GM18526 (cell line): Measurements from ENCODE around the gene COA6.

Experiments used
- POLR2A ChIP-seq: IDR thresholded peaks from 3 replicates; pipeline ENCODE4 v1.6.1; 2011; ENCODE audit not compliant: insufficient read length; ENCODE audit errors: extremely low read depth

COA6 gene

GRCh38 chr1:234398849-234399381, 25.7 kb downstream of the COA6 start:
- TF ChIP-seq POLR2A, result no peak

- no peak for TF ChIP-seq POLR2A
These were observed 27.5 kb downstream of the COA6 start for GRCh38 chr1:234400773-234401172.

- TF ChIP-seq POLR2A, result no peak
These were observed 28.4 kb downstream of the COA6 start for GRCh38 chr1:234401658-234402057.

GRCh38 chr1:234402939-234403338, 29.7 kb downstream of the COA6 start:
- no peak for TF ChIP-seq POLR2A

GRCh38 chr1:234405676-234406075, 32.4 kb downstream of the COA6 start:
- TF ChIP-seq POLR2A, result no peak

- no peak for TF ChIP-seq POLR2A
These were observed 33.6 kb downstream of the COA6 start for GRCh38 chr1:234406871-234407270.

GRCh38 chr1:234408757-234409156, 35.5 kb downstream of the COA6 start:
- no peak for TF ChIP-seq POLR2A

- no peak for TF ChIP-seq POLR2A
These were observed 36.1 kb downstream of the COA6 start for GRCh38 chr1:234409328-234409727.

- TF ChIP-seq POLR2A, result no peak
These were observed 39.6 kb downstream of the COA6 start for GRCh38 chr1:234412830-234413229.

GRCh38 chr1:234413485-234413884, 40.2 kb downstream of the COA6 start:
- TF ChIP-seq POLR2A, result no peak

GRCh38 chr1:234413990-234414389, 40.7 kb downstream of the COA6 start:
- no peak for TF ChIP-seq POLR2A

GRCh38 chr1:234427950-234428646, 54.8 kb downstream of the COA6 start:
- no peak for TF ChIP-seq POLR2A

- TF ChIP-seq POLR2A, result no peak
These were observed 56.2 kb downstream of the COA6 start for GRCh38 chr1:234429434-234429806.

- TF ChIP-seq POLR2A, result no peak
These were observed 57.4 kb downstream of the COA6 start for GRCh38 chr1:234430691-234431090.

GRCh38 chr1:234431255-234431654, 58.0 kb downstream of the COA6 start:
- no peak for TF ChIP-seq POLR2A

GRCh38 chr1:234433563-234434285, 60.5 kb downstream of the COA6 start:
- no peak for TF ChIP-seq POLR2A
